H1 (cell line): ENCODE results near the gene ZNF776. TPM values are rescaled to one million over a fixed set of nuclear protein-coding genes. Genes with fewer than 3 reads are reported as not detected.

Experiments
- SAP30 ChIP-seq: fragments of 300-600 bp; sonication (generic); IDR thresholded peaks from 2 replicates; pipeline ENCODE4 v1.7.1; 2012; ENCODE audit warnings: low read length, moderate library complexity, mild to moderate bottlenecking, inconsistent platforms; ENCODE audit not compliant: insufficient read depth, insufficient replicate concordance
- TAF7 ChIP-seq: optimal IDR thresholded peaks from 2 replicates; pipeline ENCODE3; 2011; ENCODE audit warnings: low read depth, mild to moderate bottlenecking, inconsistent platforms, low read length, moderate library complexity, borderline replicate concordance
- TCF12 ChIP-seq: IDR thresholded peaks from 2 replicates; pipeline ENCODE4 v1.6.1; 2011; ENCODE audit warnings: low read depth, mild to moderate bottlenecking, low read length
- polyA plus RNA-seq, 7 experiments: library from polyadenylated mRNA; depleted of rRNA in 3 of 7; stranded (reverse) in 5 of 7; unstranded in 2 of 7; fragments of >200 nt in 5 of 7; fragments of 200-250 nt in 2 of 7; gene quantifications; 1 replicate in 5 of 7; 2 replicates in 1 of 7; 4 replicates in 1 of 7; pipeline versions ENCODE4 v1.2.1 to v1.2.3, GENCODE V29; 2011 to 2013; ENCODE audit warnings: missing spikeins in 2 of 7, mixed read lengths in 2 of 7
- total RNA-seq: library from RNA; stranded (reverse); fragmentation: NEBNext Ultra II Directional; extraction: Animal tissue kit (Norgen Biotek cat#: 25700); gene quantifications from 2 replicates; pipeline ENCODE4 v1.2.1, GENCODE V29; 2021
- TF ChIP-seq, protein P1 (sequence below): IDR thresholded peaks from 2 replicates; pipeline ENCODE4 v1.6.1; 2011; ENCODE audit warnings: low read length, improper control_type of control experiment

The ZNF776 gene
- total and polyA plus RNA-seq, 2 of the 8 experiments (the other 6 are each of a cell fraction or from before 2014, with no cell fraction given), result 7.8 to 20.5 TPM

DNA sequence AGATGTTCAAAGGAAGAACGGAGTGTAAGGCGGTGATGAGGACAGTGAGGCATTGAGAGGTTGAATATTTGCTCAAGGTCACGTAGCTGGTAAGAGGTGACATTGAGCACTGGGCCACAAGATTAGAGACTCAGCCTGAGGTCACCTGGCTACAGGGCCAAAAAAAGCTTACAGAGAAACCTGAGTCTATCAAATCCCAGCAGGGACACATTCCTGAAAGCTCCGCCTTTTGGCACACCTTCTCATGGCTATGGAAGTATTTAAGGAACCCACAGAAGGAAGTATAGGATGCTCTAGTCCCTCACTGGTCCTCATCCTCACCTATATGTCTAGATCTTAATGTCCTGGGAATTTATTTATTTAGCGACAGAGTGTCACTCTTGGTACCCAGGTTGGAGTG, 40.3 kb downstream of the ZNF776 start (continued):
- TF ChIP-seq TAF7 (no peak), TCF12 (no peak), SAP30 (no peak)
- TF ChIP-seq, protein P1, sequence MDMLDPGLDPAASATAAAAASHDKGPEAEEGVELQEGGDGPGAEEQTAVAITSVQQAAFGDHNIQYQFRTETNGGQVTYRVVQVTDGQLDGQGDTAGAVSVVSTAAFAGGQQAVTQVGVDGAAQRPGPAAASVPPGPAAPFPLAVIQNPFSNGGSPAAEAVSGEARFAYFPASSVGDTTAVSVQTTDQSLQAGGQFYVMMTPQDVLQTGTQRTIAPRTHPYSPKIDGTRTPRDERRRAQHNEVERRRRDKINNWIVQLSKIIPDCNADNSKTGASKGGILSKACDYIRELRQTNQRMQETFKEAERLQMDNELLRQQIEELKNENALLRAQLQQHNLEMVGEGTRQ, result no peak
